ENCODE measurements around the gene OSBPL7. TPM values are rescaled to one million over a fixed set of nuclear protein-coding genes. Genes with fewer than 3 reads are reported as not detected.

The OSBPL7 gene, protein sequence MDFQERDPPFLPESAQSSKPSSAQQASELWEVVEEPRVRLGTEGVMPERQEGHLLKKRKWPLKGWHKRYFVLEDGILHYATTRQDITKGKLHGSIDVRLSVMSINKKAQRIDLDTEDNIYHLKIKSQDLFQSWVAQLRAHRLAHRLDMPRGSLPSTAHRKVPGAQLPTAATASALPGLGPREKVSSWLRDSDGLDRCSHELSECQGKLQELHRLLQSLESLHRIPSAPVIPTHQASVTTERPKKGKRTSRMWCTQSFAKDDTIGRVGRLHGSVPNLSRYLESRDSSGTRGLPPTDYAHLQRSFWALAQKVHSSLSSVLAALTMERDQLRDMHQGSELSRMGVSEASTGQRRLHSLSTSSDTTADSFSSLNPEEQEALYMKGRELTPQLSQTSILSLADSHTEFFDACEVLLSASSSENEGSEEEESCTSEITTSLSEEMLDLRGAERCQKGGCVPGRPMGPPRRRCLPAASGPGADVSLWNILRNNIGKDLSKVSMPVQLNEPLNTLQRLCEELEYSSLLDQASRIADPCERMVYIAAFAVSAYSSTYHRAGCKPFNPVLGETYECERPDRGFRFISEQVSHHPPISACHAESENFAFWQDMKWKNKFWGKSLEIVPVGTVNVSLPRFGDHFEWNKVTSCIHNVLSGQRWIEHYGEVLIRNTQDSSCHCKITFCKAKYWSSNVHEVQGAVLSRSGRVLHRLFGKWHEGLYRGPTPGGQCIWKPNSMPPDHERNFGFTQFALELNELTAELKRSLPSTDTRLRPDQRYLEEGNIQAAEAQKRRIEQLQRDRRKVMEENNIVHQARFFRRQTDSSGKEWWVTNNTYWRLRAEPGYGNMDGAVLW
- total RNA-seq (2021) = 12.0 and 13.0 TPM in 2 replicates
- long read RNA-seq, transcript OSBPL7-201 (23 exons, 3,640 nt) = major isoform, 5 of 18 reads
- long read RNA-seq, partial matches to known transcripts = 6 of 18 reads
- long read RNA-seq, other reads (novel, unspliced or antisense) = 7 of 18 reads

DNA sequence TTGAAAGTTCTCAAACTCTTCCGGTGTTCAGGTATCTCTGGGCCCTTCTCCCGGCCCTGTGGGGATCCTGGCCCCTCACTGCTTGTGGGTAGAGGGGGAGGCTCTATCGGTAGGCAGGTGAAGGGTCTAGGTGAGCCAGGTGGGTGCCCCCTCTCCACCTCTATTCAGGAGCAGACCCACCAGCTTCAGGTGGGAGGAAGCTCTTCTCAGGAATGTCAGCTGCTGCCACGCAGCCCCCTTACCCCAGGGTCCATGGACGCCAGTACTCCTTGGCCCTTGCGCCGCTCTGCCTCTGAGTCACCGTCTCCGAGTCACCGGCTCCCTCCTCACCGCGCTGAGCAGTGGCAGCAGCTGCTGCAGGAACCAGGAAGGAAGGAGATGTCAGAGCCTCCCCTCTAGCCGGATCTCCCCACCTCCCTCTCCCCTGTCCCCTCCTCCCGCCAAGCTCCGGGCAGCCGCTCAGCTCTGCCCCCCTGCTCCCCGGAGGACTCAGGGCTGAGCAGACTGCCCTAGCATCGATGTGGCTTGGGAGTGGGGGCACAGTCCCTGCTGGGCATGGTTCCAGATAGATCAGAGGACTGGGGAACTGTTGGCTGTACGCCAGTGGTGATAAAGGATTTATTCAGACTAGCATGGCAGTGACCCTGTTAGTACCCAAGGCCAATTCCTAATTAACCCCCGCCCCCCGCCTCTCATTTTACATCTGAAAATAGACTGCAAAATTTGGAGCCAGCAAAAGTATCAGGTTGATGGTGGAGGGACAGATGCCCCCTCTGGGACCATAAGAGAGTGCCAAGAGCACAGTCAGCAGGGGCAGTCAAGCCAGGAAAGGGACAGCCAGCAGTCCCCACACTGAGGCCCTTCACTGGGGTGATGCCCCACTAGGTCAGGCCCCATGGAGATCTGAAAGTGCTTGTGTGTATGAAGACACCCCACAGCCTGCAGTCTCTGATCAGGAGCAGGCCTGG is at the start of gene OSBPL7:
OSBPL7 (minus strand) TSS at position 371 of the 968 bp plus-strand sequence. CDS start 1,516 bp downstream, outside the sequence.
- no CpG with 5 or more reads among the region's 21 CpGs for WGBS (ENCODE audit: extremely low coverage, insufficient read length, low lambda C conversion rate)
- H4K5ac ChIP-seq (ENCODE audit: insufficient read length, low read depth, low read length) = no peak within 1 kb of the TSS
- H2AFZ ChIP-seq (ENCODE audit: low read length) = no peak within 1 kb of the TSS
- H3K4ac ChIP-seq (ENCODE audit: low read depth, low read length) = no peak within 1 kb of the TSS
- H3K36me3 Mint-ChIP-seq (ENCODE audit: insufficient read depth in 1 of 3, low read depth in 3 of 3) = peaks cover 17 to 31% (median 27%) of the 10 kb centered on the region in 3 experiments
- no peaks in the 10 kb centered on the region for H3K79me1 ChIP-seq (ENCODE audit: insufficient read depth, low read depth, low read length, poor library complexity, severe bottlenecking)
- DNase-seq = peak; percentile 92
- no peak within 1 kb of the TSS for H2BK15ac ChIP-seq (ENCODE audit: low read depth, low read length)
- H3K14ac ChIP-seq (ENCODE audit: insufficient read depth, low read length) = no peak within 1 kb of the TSS
- peak within 1 kb of the TSS in 2 of 3 experiments; percentile 60 to 85; a peak in 2 of 7 replicates for H3K27ac Mint-ChIP-seq
- H4K20me1 ChIP-seq (ENCODE audit: control insufficient read depth, insufficient read depth, insufficient read length) = no peaks in the 10 kb centered on the region
- H2BK120ac ChIP-seq (ENCODE audit: low read depth, low read length, poor library complexity, severe bottlenecking) = no peak within 1 kb of the TSS
- peak; percentile 28; the same call in 2 of the 3 replicates for TF ChIP-seq CTCF (conservative IDR thresholded peaks at IDR 0.05)
- no peak within 1 kb of the TSS for H3K27ac ChIP-seq (ENCODE audit: insufficient read length, low read depth, low read length)
- H2BK12ac ChIP-seq (ENCODE audit: insufficient read length, low read depth, low read length) = no peak within 1 kb of the TSS
- H3K23me2 ChIP-seq (ENCODE audit: insufficient read length, low read depth, low read length, poor library complexity, severe bottlenecking) = peaks cover 7% of the 10 kb centered on the region
- no peak within 1 kb of the TSS for H4K8ac ChIP-seq (replicated peaks; ENCODE audit: insufficient read length, low read depth, low read length)
- H3K4me2 ChIP-seq (ENCODE audit: insufficient read depth, insufficient read length, low read length) = peak within 1 kb of the TSS; percentile 60
- H3K18ac ChIP-seq (ENCODE audit: insufficient read length, low read depth, low read length) = no peak within 1 kb of the TSS
- H3K4me3 Mint-ChIP-seq = peak within 1 kb of the TSS; percentile 94 to 95
- no peak within 1 kb of the TSS for H3T11ph ChIP-seq (ENCODE audit: low read length)
- no peak within 1 kb of the TSS for H2BK5ac ChIP-seq (ENCODE audit: insufficient read length, low read length)
- H3K79me2 ChIP-seq (ENCODE audit: insufficient read depth, low read length) = no peaks in the 10 kb centered on the region; the same call in 1 of the 2 replicates
- H3K4me1 ChIP-seq (ENCODE audit: insufficient read depth, low read length) = no peaks in the 10 kb centered on the region
- no peaks in the 10 kb centered on the region for H3K27me3 ChIP-seq (ENCODE audit: insufficient read depth, low read length)
- H3K56ac ChIP-seq (ENCODE audit: insufficient read length, low read depth, low read length) = no peak within 1 kb of the TSS
- H4K91ac ChIP-seq (ENCODE audit: insufficient read length, low read depth, low read length) = no peak within 1 kb of the TSS
- H3K23ac ChIP-seq (ENCODE audit: insufficient read length, low read depth, low read length) = no peak within 1 kb of the TSS
- H2AK5ac ChIP-seq (ENCODE audit: insufficient read length, low read length) = no peak within 1 kb of the TSS
- H3K9me3 ChIP-seq (ENCODE audit: control insufficient read depth, low read depth, low read length) = no peaks in the 10 kb centered on the region
- no peak within 1 kb of the TSS for H2BK20ac ChIP-seq (ENCODE audit: low read depth, low read length, poor library complexity, severe bottlenecking)
- no peaks in the 10 kb centered on the region for H3K9me3 Mint-ChIP-seq
- no peaks in the 10 kb centered on the region for H3K27me3 Mint-ChIP-seq (ENCODE audit: low read depth)
- peak within 1 kb of the TSS; percentile 12 for H3K9ac ChIP-seq (ENCODE audit: extremely low read depth, insufficient read length, low read length)
- H3K4me1 Mint-ChIP-seq = peaks cover 12 to 19% of the 10 kb centered on the region in 2 experiments

All from H9 (cell line).